Epithelial cell of esophagus (primary cell): ENCODE results near the gene HIPK2.
A peak's percentile ranks its signal among the peaks of the same experiment; 100 is the strongest.

Experiments
- DNase-seq: peaks from one replicate; pipeline ENCODE4 v3.0.0; 2010; ENCODE audit warnings: low read depth
- H3K4me3 ChIP-seq: 2 replicates; pipeline ENCODE4 v1.5.1; 2011; ENCODE audit warnings: mild to moderate bottlenecking, low read length, control low read depth
- TF ChIP-seq, protein P1 (sequence below): IDR thresholded peaks from 2 replicates; pipeline ENCODE4 v1.5.1; 2011; ENCODE audit warnings: low read depth, mild to moderate bottlenecking, low read length, control low read depth, inconsistent platforms; ENCODE audit not compliant: insufficient read depth; ENCODE audit errors: missing control alignments

Gene HIPK2

DNA sequence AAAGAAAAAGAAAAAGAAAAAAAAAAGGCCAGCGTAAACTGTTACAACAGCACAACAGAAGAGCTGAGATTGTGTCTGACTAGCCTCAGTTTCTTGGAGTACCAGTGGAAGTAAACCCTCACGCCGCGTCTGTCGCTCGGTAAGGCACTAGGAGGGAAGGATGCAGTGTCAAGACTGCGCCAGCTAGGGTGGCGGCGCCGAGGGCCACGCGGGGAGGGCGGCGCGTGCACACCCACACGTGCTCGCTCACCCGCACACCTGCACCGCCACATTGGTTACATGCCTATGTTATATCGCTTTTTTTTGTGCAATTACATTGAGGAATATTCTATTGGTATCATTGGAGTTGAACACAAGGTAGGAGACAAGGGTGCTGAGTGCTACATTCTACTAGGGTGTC, 206.1 kb downstream of the HIPK2 start:
- no peak overlapping the region for H3K4me3 ChIP-seq
- no peak for DNase-seq
- TF ChIP-seq, protein P1, sequence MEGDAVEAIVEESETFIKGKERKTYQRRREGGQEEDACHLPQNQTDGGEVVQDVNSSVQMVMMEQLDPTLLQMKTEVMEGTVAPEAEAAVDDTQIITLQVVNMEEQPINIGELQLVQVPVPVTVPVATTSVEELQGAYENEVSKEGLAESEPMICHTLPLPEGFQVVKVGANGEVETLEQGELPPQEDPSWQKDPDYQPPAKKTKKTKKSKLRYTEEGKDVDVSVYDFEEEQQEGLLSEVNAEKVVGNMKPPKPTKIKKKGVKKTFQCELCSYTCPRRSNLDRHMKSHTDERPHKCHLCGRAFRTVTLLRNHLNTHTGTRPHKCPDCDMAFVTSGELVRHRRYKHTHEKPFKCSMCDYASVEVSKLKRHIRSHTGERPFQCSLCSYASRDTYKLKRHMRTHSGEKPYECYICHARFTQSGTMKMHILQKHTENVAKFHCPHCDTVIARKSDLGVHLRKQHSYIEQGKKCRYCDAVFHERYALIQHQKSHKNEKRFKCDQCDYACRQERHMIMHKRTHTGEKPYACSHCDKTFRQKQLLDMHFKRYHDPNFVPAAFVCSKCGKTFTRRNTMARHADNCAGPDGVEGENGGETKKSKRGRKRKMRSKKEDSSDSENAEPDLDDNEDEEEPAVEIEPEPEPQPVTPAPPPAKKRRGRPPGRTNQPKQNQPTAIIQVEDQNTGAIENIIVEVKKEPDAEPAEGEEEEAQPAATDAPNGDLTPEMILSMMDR = no peak

DNA sequence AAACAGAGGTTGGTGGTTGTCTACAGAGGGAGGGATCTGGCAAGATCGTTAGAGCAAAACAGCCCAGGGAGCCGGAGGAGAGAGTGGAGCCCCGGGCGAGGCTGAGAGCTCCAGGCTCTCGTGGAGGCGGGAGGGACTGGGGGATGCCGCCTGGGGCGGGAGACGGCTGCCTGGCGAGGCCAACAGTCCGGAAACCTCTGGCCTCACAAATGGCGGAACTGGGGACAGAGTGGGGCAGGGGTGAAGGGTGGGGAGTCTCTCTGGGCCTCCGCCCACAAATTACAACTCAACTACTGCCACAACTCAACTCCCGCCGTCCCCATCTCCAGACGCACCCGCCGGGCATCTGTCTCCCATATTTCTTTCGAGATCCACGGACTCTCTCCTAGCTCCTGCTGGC, 206.6 kb downstream of the HIPK2 start:
- no peak overlapping the region for H3K4me3 ChIP-seq
- TF ChIP-seq, protein P1 = no peak
- DNase-seq = no peak

DNA sequence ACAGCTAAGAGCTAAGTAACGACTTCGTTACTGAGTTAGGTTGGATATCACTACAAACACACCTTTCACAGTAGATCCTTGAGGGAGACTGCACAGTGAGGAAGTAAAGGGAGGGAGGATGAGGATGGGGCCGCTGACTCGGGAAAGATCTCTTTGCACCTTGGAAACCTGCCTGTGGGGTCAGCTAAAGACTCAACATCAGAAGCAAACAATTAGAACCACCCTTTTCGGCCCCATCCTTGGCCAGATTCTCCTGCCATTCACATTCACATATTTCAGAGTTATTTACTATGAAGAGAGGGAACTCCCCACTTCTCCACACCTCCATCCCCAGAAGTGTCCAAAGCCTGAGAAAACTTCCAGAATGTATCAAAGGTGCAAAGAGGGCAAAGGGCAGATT, 207.2 kb downstream of the HIPK2 start:
- no peak for DNase-seq
- H3K4me3 ChIP-seq = no peak overlapping the region
- TF ChIP-seq, protein P1 = no peak

- no peak overlapping the region for H3K4me3 ChIP-seq
- TF ChIP-seq, protein P1 = peak; percentile 24
- DNase-seq = no peak
These were observed 207.7 kb downstream of the HIPK2 start for GRCh38 chr7:139570119-139570518.

GRCh38 chr7:139568813-139569490, 208.8 kb downstream of the HIPK2 start:
- no peak for DNase-seq
- H3K4me3 ChIP-seq = no peak overlapping the region
- TF ChIP-seq, protein P1 = no peak

- TF ChIP-seq, protein P1 = no peak
- DNase-seq = no peak
- H3K4me3 ChIP-seq = no peak overlapping the region
These were observed 209.5 kb downstream of the HIPK2 start for GRCh38 chr7:139568346-139568675.

GRCh38 chr7:139567647-139568345, 210.0 kb downstream of the HIPK2 start:
- DNase-seq = no peak
- TF ChIP-seq, protein P1 = no peak
- no peak overlapping the region for H3K4me3 ChIP-seq
